Measurements from ENCODE around the gene FBXO3.

The FBXO3 gene

DNA sequence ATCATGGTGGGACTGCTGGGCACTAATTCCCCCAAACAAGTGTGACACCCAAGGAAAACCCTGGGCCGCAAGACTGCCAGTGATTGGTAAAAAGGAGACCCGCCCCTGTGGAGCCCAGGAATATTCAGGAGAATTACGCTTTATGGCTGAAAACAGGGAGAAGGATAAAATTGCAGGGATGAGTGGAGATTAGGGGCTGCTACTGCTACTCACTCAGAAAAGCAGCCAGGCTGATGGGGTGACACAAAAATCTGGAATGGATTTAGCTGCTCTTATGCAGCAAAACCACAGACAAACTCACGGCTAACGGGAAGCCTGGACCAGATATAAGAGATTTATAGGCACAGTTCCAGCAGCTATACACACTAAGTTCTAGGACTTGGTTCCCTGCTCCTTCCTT is 4.4 kb upstream of the FBXO3 start:
- H3K4me3 ChIP-seq = no peak overlapping the region
- in situ Hi-C loops (cut with MboI; ENCODE audit: low sequenced_read_pairs) = no loop called here
- peak; percentile 23 to 47 for DNase-seq (ENCODE audit: low spot score in 2 of 2)
- no peaks in the 10 kb centered on the region for H3K9me3 ChIP-seq
- H3K27me3 ChIP-seq (ENCODE audit: low read depth) = peaks cover 2% of the 10 kb centered on the region; the same call in 1 of the 2 replicates
- H3K36me3 ChIP-seq (replicated peaks) = no peaks in the 10 kb centered on the region
- H3K4me1 ChIP-seq = peaks cover 3% of the 10 kb centered on the region

DNA sequence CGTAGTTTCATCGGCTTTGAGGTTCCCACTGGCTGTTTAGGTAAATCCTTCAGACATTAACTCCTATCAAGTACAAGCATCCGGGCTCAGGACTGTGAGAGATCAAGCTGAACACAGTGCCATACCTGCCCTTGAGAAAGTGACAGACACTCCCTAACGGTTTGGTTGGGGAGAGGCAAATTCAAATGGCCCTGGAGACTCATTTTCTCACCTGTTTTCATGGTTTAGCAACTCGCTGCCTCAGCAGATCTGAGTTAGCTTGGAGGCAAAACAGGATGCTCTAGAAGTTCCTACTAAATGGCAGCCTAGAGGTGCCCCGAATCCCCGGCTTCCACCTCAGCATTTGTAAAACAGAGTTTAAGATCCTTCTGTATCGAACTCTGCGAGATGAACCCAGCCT is 3.6 kb upstream of the FBXO3 start:
- H3K4me1 ChIP-seq = peaks cover 8% of the 10 kb centered on the region
- H3K9me3 ChIP-seq = no peaks in the 10 kb centered on the region
- DNase-seq (ENCODE audit: low spot score in 2 of 2) = no peak
- no peak overlapping the region for H3K4me3 ChIP-seq
- no peaks in the 10 kb centered on the region for H3K36me3 ChIP-seq (replicated peaks)
- no peaks in the 10 kb centered on the region for H3K27me3 ChIP-seq (ENCODE audit: low read depth)
- in situ Hi-C loops (cut with MboI; ENCODE audit: low sequenced_read_pairs) = no loop called here

DNA sequence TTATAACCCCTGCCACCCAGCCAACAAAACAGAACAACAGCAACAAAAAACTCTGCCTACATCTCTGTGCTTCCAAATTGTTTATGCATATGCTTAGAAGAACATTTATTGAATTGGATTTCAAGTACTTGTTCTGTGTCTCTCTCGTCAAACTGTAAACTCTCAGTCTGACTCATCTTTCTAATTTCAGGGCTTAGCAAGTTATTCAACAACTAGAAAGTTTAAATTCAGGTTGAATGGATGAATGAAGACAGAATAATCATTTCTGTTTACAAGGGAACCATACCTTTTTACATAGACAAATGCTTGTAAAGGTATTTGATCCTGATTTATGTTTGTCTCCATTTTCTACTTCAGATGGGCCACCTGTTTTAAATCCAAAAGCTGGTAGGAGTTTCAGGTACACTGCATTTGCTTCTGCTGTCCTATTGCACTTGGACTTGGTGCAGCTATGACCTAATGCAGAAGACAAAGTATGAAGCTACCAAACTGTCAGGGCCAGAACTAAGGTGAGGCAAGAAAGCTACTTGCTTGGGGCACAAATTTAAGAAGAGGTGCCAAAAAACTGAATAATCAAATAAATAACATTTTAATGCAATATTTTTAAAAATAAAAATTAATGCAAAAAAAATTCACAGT is 1.6 kb upstream of the FBXO3 start:
- in situ Hi-C loops (cut with MboI; ENCODE audit: low sequenced_read_pairs) = no loop called here

DNA sequence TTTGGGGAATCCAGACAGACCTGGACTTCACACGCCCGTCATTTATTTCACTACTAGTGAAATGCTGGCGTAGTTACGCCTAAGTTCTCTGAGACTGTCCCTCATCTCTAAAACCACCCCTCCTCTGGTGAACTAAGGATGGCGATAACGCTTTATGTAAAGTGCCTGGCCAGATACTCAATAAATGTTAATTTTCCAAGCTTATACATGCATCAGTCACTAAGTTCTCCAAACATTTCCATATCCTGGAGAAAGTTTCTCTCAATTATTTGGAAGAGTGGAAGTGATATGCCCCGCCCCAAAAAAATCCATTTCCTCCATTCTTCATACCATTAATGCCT is 1.1 kb upstream of the FBXO3 start:
- in situ Hi-C loops (cut with MboI; ENCODE audit: low sequenced_read_pairs) = no loop called here
- Histone ChIP-seq H3K9me3 (no peaks in the 10 kb centered on the region), H3K4me1 (peaks cover 8% of the 10 kb centered on the region), H3K36me3 (replicated peaks) (no peaks in the 10 kb centered on the region), H3K4me3 (no peak overlapping the region), H3K27me3 (ENCODE audit: low read depth) (no peaks in the 10 kb centered on the region)
- no peak for DNase-seq (ENCODE audit: low spot score in 2 of 2)

More for the DNA sequence above, 1.6 kb upstream of the FBXO3 start:
- Histone ChIP-seq H3K27me3 (ENCODE audit: low read depth) (no peaks in the 10 kb centered on the region), H3K36me3 (replicated peaks) (no peaks in the 10 kb centered on the region), H3K4me3 (no peak overlapping the region), H3K9me3 (no peaks in the 10 kb centered on the region), H3K4me1 (peaks cover 8% of the 10 kb centered on the region)
- DNase-seq (ENCODE audit: low spot score in 2 of 2) = no peak

DNA sequence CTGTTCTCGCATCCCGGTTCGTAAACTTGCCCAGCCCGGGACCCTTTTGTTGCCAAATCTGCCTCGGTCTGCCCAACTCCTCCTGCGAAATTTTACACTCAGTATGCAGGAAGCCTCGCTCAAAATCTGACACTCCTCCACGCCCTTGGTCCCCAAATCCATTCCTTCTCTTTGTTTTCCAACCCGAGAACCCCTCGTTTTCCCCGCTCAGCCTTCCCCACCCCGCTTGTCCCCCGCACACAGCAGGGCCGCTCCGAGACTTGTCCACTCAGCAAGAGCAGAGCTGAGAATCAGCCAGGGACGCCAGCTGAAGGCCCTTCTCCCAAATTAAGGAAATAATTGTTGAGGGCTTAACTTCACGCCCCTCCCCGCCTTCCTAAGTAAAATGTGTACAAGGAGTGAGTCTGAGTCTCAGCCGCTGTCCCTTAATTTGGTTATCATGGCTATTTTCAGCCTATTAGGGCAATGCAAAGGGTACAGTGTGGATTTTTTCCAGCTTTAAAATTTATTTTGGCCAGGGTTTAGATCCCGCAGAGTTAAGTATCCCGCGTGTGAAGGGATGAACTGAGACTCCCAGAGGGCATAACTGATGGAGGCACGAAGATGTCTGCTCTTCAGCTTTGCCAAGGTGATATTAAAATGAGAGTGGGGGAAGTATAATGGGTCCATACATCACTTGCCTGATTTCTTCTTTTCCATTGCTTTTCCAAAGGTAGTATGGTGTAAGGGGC is 581 bp upstream of the FBXO3 start:
- peak in 1 of 2 experiments; percentile 34 for DNase-seq (ENCODE audit: low spot score in 2 of 2)
- H3K4me3 ChIP-seq = peak overlapping the region; percentile 76
- in situ Hi-C loops (cut with MboI; ENCODE audit: low sequenced_read_pairs) = no loop called here
- no peaks in the 10 kb centered on the region for H3K9me3 ChIP-seq
- peaks cover 8% of the 10 kb centered on the region for H3K4me1 ChIP-seq
- no peaks in the 10 kb centered on the region for H3K36me3 ChIP-seq (replicated peaks)
- no peaks in the 10 kb centered on the region for H3K27me3 ChIP-seq (ENCODE audit: low read depth)

DNA sequence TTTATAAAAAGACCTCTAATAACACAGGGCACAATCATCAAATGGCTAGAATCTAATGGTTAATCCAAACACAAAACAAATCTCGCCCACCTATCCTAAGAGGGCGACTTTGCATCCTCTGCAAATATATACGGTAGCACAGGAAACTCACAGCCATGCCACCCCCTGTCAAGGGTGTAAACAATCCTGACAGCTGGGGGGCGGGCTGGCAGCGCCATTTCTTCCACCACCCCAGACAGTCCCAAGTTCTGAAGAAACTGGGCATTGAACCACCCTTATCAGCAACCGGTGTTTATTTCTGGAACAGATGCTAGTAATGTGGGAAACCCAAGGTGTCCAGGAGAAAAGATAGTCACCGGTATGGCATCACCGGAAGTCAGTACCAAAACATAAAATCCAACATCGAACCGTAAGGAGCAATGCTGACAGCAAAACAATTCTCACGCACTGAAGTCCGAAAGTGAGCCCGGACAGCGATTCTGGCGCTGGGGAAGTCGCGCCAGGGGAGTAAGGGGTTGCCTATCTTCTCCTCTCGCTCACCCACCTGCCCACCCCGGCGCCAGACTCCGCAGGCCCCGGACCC is 825 bp downstream of the FBXO3 start:
- Histone ChIP-seq H3K9me3 (no peaks in the 10 kb centered on the region), H3K4me1 (peaks cover 8% of the 10 kb centered on the region), H3K36me3 (replicated peaks) (peaks cover 3% of the 10 kb centered on the region), H3K27me3 (ENCODE audit: low read depth) (no peaks in the 10 kb centered on the region), H3K4me3 (peak overlapping the region; percentile 76)
- peak in 1 of 2 experiments; percentile 16 for DNase-seq (ENCODE audit: low spot score in 2 of 2)
- in situ Hi-C loops (cut with MboI; ENCODE audit: low sequenced_read_pairs) = no loop called here

DNA sequence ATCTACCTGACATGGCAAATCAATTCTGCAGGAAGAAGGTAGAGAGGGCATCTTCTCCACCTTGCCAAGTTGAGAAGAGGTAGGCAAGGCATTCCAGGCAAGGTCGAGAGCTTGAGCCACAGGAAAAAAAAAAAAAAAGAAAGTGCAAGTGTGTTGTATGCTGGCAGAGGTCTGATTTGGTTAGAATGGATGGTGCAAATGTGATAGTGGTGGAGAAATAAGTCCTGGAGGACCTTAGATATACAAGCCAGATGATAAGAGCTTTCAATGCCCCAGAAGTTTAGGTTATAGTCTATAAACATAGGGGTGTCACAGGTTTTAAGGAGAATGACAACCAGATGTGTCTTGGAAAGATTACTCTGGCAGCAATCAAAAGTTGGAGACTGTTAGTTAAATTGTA is 1.4 kb downstream of the FBXO3 start:
- H3K4me1 ChIP-seq = peaks cover 8% of the 10 kb centered on the region
- H3K27me3 ChIP-seq (ENCODE audit: low read depth) = no peaks in the 10 kb centered on the region
- no peaks in the 10 kb centered on the region for H3K9me3 ChIP-seq
- DNase-seq (ENCODE audit: low spot score in 2 of 2) = no peak
- in situ Hi-C loops (cut with MboI; ENCODE audit: low sequenced_read_pairs) = no loop called here
- peaks cover 8% of the 10 kb centered on the region for H3K36me3 ChIP-seq (replicated peaks)
- peak overlapping the region; percentile 76; the same call in 1 of the 2 replicates for H3K4me3 ChIP-seq

DNA sequence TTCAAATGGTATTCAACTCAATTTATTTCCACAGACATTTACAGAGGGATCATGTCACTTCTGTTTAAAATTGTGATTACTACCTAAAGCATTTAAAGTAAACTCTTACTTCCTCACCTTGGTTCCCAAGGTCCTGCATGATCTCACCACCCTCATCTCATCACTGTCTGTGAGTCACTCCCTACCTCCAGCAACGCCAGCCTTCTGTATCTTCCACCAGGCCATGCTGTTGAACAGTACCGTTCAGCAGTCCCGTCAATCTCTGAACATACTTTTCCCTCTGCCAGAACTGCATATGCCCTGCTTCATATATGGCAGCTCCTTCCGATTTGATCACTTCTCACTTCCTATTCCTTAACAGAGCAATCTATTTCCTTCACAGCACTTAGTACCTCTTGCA is 2.0 kb downstream of the FBXO3 start:
- Histone ChIP-seq H3K9me3 (no peaks in the 10 kb centered on the region), H3K27me3 (ENCODE audit: low read depth) (no peaks in the 10 kb centered on the region), H3K4me3 (no peak overlapping the region), H3K36me3 (replicated peaks) (peaks cover 14% of the 10 kb centered on the region), H3K4me1 (peaks cover 8% of the 10 kb centered on the region)
- in situ Hi-C loops (cut with MboI; ENCODE audit: low sequenced_read_pairs) = no loop called here
- no peak for DNase-seq (ENCODE audit: low spot score in 2 of 2)

DNA sequence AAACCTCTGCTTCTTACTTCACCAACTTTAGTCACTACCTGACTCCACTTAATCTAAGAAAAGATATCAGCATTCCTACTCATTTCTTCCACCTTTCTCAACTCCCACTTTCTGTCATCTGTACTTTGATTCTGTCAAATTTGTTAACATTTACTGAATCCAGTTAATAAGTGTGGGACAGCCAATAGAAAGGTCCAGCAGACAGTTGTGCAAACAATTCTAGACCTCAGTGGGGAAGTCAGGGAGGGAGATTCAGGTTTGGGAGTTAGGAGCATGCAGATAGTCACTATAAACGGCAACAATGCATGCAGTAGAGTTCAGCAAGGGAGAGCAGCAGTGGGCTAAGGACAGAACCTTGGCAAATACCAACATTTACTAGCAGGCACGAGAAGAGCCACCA is 4.1 kb downstream of the FBXO3 start:
- Histone ChIP-seq H3K9me3 (no peaks in the 10 kb centered on the region), H3K36me3 (replicated peaks) (peaks cover 17% of the 10 kb centered on the region), H3K4me1 (peaks cover 8% of the 10 kb centered on the region), H3K4me3 (no peak overlapping the region), H3K27me3 (ENCODE audit: low read depth) (no peaks in the 10 kb centered on the region)
- in situ Hi-C loops (cut with MboI; ENCODE audit: low sequenced_read_pairs) = no loop called here
- DNase-seq (ENCODE audit: low spot score in 2 of 2) = no peak

DNA sequence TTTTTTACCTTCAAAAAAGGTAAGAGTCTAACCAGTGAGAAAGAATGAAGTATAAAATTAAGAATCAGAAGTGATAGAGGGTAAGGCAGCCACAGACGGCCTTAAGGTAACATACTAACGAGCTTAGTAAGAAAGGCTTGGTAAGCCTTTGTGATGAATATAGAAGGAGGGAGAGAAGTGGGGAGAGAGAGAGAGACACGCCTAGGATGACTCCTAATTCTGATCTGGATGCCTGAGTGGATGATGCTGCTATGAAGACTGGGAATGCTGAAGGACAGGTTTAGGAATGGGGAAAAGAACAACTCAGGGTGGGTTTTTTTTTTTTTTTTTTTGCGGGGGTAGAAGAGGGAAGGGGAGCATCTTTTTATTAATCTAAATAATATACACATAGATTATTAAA is 4.8 kb downstream of the FBXO3 start:
- DNase-seq (ENCODE audit: low spot score in 2 of 2) = no peak
- in situ Hi-C loops (cut with MboI; ENCODE audit: low sequenced_read_pairs) = no loop called here
- Histone ChIP-seq H3K4me1 (peaks cover 5% of the 10 kb centered on the region), H3K9me3 (no peaks in the 10 kb centered on the region), H3K36me3 (replicated peaks) (peaks cover 17% of the 10 kb centered on the region), H3K4me3 (no peak overlapping the region), H3K27me3 (ENCODE audit: low read depth) (no peaks in the 10 kb centered on the region)

DNA sequence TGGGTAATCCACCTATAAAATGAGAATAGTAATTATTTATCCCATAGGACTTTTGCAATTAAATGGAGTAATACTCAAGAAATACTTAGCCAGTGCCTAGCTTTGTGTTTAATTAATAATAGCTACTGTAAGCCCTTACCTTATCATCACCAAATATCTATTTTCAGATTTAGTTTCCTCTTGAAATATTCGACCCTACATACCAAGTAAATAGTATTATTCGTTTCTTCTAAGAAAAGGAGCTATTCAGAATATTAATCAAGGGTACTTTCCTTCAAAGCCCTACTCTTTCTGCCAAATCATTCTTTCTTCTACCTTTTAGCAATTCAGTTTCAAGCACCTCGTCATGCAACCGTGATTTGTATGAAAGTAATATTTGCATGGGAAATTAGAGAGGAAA is 6.7 kb downstream of the FBXO3 start:
- in situ Hi-C loops (cut with MboI; ENCODE audit: low sequenced_read_pairs) = no loop called here
- no peak for DNase-seq (ENCODE audit: low spot score in 2 of 2)
- peaks cover 26% of the 10 kb centered on the region for H3K36me3 ChIP-seq (replicated peaks)

DNA sequence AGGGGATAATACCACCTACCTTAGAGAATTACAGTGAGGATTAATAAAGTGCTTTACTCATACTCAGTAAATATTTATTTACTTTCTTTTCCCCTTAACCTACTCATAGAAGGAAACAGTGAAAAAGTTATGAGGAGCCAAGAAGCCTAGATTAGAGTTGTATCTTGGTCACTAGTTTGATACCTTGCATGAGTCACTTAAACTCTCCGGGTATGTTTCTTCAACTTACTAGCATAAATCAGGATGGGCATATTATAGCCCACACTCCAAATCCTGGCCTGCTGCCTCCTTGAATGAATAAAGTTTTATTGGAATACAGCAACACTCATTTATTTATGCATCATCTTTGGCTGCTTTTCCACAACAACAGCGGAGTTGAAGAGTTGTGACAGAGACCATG is 8.2 kb downstream of the FBXO3 start:
- no peaks in the 10 kb centered on the region for H3K9me3 ChIP-seq
- in situ Hi-C loops (cut with MboI; ENCODE audit: low sequenced_read_pairs) = no loop called here
- H3K4me1 ChIP-seq = no peaks in the 10 kb centered on the region
- peaks cover 26% of the 10 kb centered on the region for H3K36me3 ChIP-seq (replicated peaks)
- DNase-seq (ENCODE audit: low spot score in 2 of 2) = no peak
- H3K27me3 ChIP-seq (ENCODE audit: low read depth) = no peaks in the 10 kb centered on the region
- no peak overlapping the region for H3K4me3 ChIP-seq

More for the DNA sequence above, 6.7 kb downstream of the FBXO3 start:
- H3K4me3 ChIP-seq = no peak overlapping the region
- H3K9me3 ChIP-seq = no peaks in the 10 kb centered on the region
- H3K27me3 ChIP-seq (ENCODE audit: low read depth) = no peaks in the 10 kb centered on the region
- H3K4me1 ChIP-seq = no peaks in the 10 kb centered on the region

DNA sequence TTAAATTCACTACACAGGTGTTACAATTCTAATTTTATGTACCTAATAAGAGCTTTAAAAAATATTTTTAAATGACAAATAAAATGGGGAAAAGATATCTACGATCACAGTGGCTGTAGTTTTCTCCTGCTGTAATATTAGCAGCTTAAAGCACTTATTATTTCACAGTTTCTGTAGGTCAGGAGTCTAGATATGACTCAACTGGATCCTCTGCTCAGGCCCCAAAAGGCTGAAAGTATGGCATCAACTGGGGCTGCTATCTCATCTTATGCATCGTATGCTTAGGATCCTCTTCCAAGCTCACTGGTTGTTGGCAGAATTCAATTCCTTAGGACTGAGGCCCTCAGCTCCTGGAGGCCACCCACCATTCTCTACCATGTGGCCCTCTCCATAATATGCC is 12.8 kb downstream of the FBXO3 start:
- Histone ChIP-seq H3K4me3 (no peak overlapping the region), H3K27me3 (ENCODE audit: low read depth) (no peaks in the 10 kb centered on the region), H3K36me3 (replicated peaks) (peaks cover 15% of the 10 kb centered on the region), H3K9me3 (no peaks in the 10 kb centered on the region), H3K4me1 (no peaks in the 10 kb centered on the region)
- in situ Hi-C loops (cut with MboI; ENCODE audit: low sequenced_read_pairs) = no loop called here
- DNase-seq (ENCODE audit: low spot score in 2 of 2) = no peak

DNA sequence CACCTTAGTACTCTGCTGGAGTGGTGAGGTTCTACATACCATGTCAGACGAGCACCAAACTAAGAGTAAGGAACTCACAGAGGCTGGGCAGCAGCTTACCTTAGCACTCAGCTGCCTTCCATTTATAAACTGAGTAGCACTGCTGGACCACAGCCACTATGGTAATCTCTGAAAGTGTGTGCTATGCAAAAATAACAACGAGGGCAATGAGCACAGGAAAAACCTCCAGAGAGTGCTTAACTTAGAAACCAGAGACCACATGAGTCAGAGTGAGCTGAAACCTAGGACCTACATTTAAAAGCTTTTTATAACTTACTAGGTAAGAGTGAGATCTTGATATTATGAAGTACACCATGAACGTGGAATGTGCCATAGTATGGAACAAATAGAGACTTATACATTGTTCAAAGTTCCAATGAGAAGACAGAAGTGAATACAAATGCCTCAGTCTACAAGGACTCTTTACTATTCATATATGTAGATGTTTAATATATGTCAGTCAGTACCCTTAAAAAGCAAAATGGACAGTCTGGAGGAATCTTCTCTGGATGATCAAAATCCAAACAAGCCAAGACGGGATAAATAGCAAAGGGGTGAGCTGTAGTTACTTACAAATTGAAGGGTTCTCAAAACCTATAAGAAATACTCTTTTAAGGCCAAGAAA is 20.9 kb downstream of the FBXO3 start:
- Histone ChIP-seq H3K4me3 (no peak overlapping the region), H3K36me3 (replicated peaks) (peaks cover 14% of the 10 kb centered on the region), H3K9me3 (no peaks in the 10 kb centered on the region), H3K27me3 (ENCODE audit: low read depth) (no peaks in the 10 kb centered on the region), H3K4me1 (no peaks in the 10 kb centered on the region)
- in situ Hi-C loops (cut with MboI; ENCODE audit: low sequenced_read_pairs) = no loop called here
- no peak for DNase-seq (ENCODE audit: low spot score in 2 of 2)
